HepG2 (cell line): Measurements from ENCODE around the gene ZDHHC24. TPM values are rescaled to one million over a fixed set of nuclear protein-coding genes. Genes with fewer than 3 reads are reported as not detected.

ENCODE experiments used
- ATF2 ChIP-seq: sonication (generic); formaldehyde crosslinking; IDR thresholded peaks from 2 replicates; pipeline ENCODE4 v1.4.0; 2020; ENCODE audit warnings: missing genetic modification reagents
- CHD4 ChIP-seq: fragments of 200-600 bp; sonication (generic); IDR thresholded peaks from 2 replicates; pipeline ENCODE4 v1.7.0; 2017; ENCODE audit warnings: mild to moderate bottlenecking, low read length, borderline replicate concordance
- HNF1B ChIP-seq: sonication (generic); formaldehyde crosslinking; IDR thresholded peaks from 2 replicates; pipeline ENCODE4 v1.5.1; 2020; ENCODE audit warnings: mild to moderate bottlenecking, moderate library complexity, missing genetic modification reagents
- MXD4 ChIP-seq: IDR thresholded peaks from 2 replicates; pipeline ENCODE4 v1.6.1; 2016; ENCODE audit warnings: mild to moderate bottlenecking, missing biosample characterization, missing genetic modification reagents
- NCOA5 ChIP-seq: sonication (generic); formaldehyde crosslinking; IDR thresholded peaks from 2 replicates; pipeline ENCODE4 v1.4.0; 2020; ENCODE audit warnings: missing genetic modification reagents
- NFE2 ChIP-seq: sonication (generic); formaldehyde crosslinking; IDR thresholded peaks from 2 replicates; pipeline ENCODE4 v1.4.0; 2020; ENCODE audit warnings: missing genetic modification reagents
- PTBP1 ChIP-seq: fragments of 200-400 bp; formaldehyde crosslinking; IDR thresholded peaks from 2 replicates; pipeline ENCODE4 v1.6.1; 2018; ENCODE audit warnings: low read length, low read depth; ENCODE audit not compliant: poor library complexity, severe bottlenecking
- REXO4 ChIP-seq: sonication (generic); formaldehyde crosslinking; IDR thresholded peaks from 2 replicates; pipeline ENCODE4 v1.8.0; 2022; ENCODE audit warnings: missing genetic modification reagents, mild to moderate bottlenecking, borderline replicate concordance
- SNAPC4 ChIP-seq: sonication (generic); formaldehyde crosslinking; IDR thresholded peaks from 2 replicates; pipeline ENCODE4 v1.4.0; 2020; ENCODE audit warnings: mild to moderate bottlenecking, missing genetic modification reagents
- ZBTB42 ChIP-seq: sonication (generic); formaldehyde crosslinking; IDR thresholded peaks from 2 replicates; pipeline ENCODE4 v1.5.0; 2020; ENCODE audit warnings: mild to moderate bottlenecking, missing genetic modification reagents
- ZNF263 ChIP-seq: sonication (generic); formaldehyde crosslinking; IDR thresholded peaks from 2 replicates; pipeline ENCODE4 v1.4.0; 2020; ENCODE audit warnings: missing genetic modification reagents
- ZSCAN9 ChIP-seq: IDR thresholded peaks from 2 replicates; pipeline ENCODE4 v1.6.1; 2016; ENCODE audit warnings: borderline replicate concordance
- polyA plus RNA-seq, 8 experiments: library from polyadenylated mRNA; depleted of rRNA in 3 of 8; stranded (reverse) in 7 of 8; unstranded in 1 of 8; fragments of >200 nt; fragmentation: Illumina TruSeq in 4 of 8; extraction: Trizol in 4 of 8; gene quantifications; 2 replicates each; pipeline versions ENCODE4 v1.2.1 to v1.2.3, GENCODE V29; 2011 to 2016; ENCODE audit warnings: low read depth in 4 of 8, missing spikeins in 1 of 8, mixed read lengths in 1 of 8; ENCODE audit not compliant: insufficient read depth in 1 of 8
- total RNA-seq, 5 experiments: library from RNA; depleted of rRNA; stranded (reverse); fragments of >200 nt; fragmentation: Illumina TruSeq; extraction: Trizol; gene quantifications; 2 replicates each; pipeline ENCODE4 v1.2.3, GENCODE V29; 2016; ENCODE audit warnings: low read depth in 1 of 5

Gene ZDHHC24
- total and polyA plus RNA-seq, 2 of the 13 experiments (the other 11 are each of a cell fraction or from before 2014, with no cell fraction given): 4.3 TPM

- 0 out of 2 replicates have a peak, but pooled peaks have one; percentile 32 for TF ChIP-seq ZNF263 (CRISPR knock-in tag)
- TF ChIP-seq REXO4 (CRISPR knock-in tag): no peak
- TF ChIP-seq ZBTB42 (CRISPR knock-in tag): no peak
- TF ChIP-seq NCOA5 (CRISPR knock-in tag): no peak
- TF ChIP-seq NFE2 (CRISPR knock-in tag): no peak
- no peak for TF ChIP-seq ZSCAN9
- no peak for TF ChIP-seq ATF2 (CRISPR knock-in tag)
- no peak for TF ChIP-seq MXD4 (CRISPR knock-in tag)
- no peak for TF ChIP-seq HNF1B (CRISPR knock-in tag)
- TF ChIP-seq PTBP1: no peak
- TF ChIP-seq CHD4: no peak
- no peak for TF ChIP-seq SNAPC4
Measured at GRCh38 chr11:66579017-66579606, 33.3 kb upstream of the ZDHHC24 start (continued).
